Ishikawa (cell line): ENCODE measurements around the gene MPPE1.

Experiments used
- CEBPB ChIP-seq: IDR thresholded peaks from 2 replicates; pipeline ENCODE4 v1.6.1; 2012
- EGR1 ChIP-seq: IDR thresholded peaks from 2 replicates; pipeline ENCODE4 v1.6.1; 2012
- TAF1 ChIP-seq: IDR thresholded peaks from 2 replicates; pipeline ENCODE4 v1.6.1; 2012; ENCODE audit warnings: low read depth, mild to moderate bottlenecking

- TF ChIP-seq EGR1 (peak; percentile 76), TAF1 (no peak), CEBPB (peak; percentile 91)
Measured at GRCh38 chr18:11859903-11860407, 48.2 kb downstream of the MPPE1 start.
